Astrocyte (in vitro differentiated cells and primary cell): ENCODE data around the gene MEGF6. TPM values are rescaled to one million over a fixed set of nuclear protein-coding genes. Genes with fewer than 3 reads are reported as not detected.

ENCODE experiments used
- DNase-seq: peaks from one replicate; pipeline ENCODE4 v3.0.0-alpha.2; 2010; ENCODE audit warnings: low read depth
- FAIRE-seq: peaks from 2 replicates; lab custom pipeline; 2011; peaks lifted over from hg19 to GRCh38; lab: Jason Lieb, UNC
- H2AFZ ChIP-seq: 2 replicates; pipeline ENCODE4 v1.6.0; 2012; ENCODE audit warnings: low read depth, low read length, inconsistent platforms
- H3K27ac ChIP-seq: 2 replicates; pipeline ENCODE4 v1.5.1; 2011; ENCODE audit warnings: low read depth, low read length, inconsistent platforms
- H3K27me3 ChIP-seq: 2 replicates; pipeline ENCODE4 v1.6.0; 2011; ENCODE audit warnings: low read length, inconsistent platforms; ENCODE audit not compliant: insufficient read depth
- H3K36me3 ChIP-seq: 2 replicates; pipeline ENCODE4 v1.5.1; 2011; ENCODE audit warnings: low read length, inconsistent platforms; ENCODE audit not compliant: insufficient read depth
- H3K4me1 ChIP-seq: 2 replicates; pipeline ENCODE4 v1.5.1; 2011; ENCODE audit warnings: low read length, inconsistent platforms; ENCODE audit not compliant: insufficient read depth
- H3K4me2 ChIP-seq: 2 replicates; pipeline ENCODE4 v1.6.0; 2012; ENCODE audit warnings: low read length, inconsistent platforms
- H3K4me3 ChIP-seq: 2 replicates; pipeline ENCODE4 v1.5.1; 2011; ENCODE audit warnings: low read depth, mild to moderate bottlenecking, low read length, inconsistent platforms; ENCODE audit not compliant: insufficient read depth
- H3K79me2 ChIP-seq: 2 replicates; pipeline ENCODE4 v1.6.0; 2012; ENCODE audit warnings: mild to moderate bottlenecking, low read length, inconsistent platforms; ENCODE audit not compliant: insufficient read depth
- H3K9ac ChIP-seq: 2 replicates; pipeline ENCODE4 v1.6.0; 2012; ENCODE audit warnings: mild to moderate bottlenecking, low read length, inconsistent platforms
- H3K9me3 ChIP-seq: 2 replicates; pipeline ENCODE4 v1.5.1; 2012; ENCODE audit warnings: low read depth, mild to moderate bottlenecking, low read length, inconsistent platforms; ENCODE audit not compliant: insufficient read depth
- H4K20me1 ChIP-seq: 2 replicates; pipeline ENCODE4 v1.6.0; 2012; ENCODE audit warnings: low read length, inconsistent platforms; ENCODE audit not compliant: insufficient read depth
- H3K27ac Mint-ChIP-seq: one replicate; pipeline ENCODE4 v1.8.0; 2021; ENCODE audit warnings: mild to moderate bottlenecking, mixed read lengths; ENCODE audit not compliant: unreplicated experiment
- H3K27me3 Mint-ChIP-seq: one replicate; pipeline ENCODE4 v1.8.0; 2021; ENCODE audit warnings: low read depth, mixed read lengths; ENCODE audit not compliant: unreplicated experiment
- H3K36me3 Mint-ChIP-seq: one replicate; pipeline ENCODE4 v1.8.0; 2021; ENCODE audit warnings: low read depth, mixed read lengths; ENCODE audit not compliant: unreplicated experiment
- H3K4me1 Mint-ChIP-seq: one replicate; pipeline ENCODE4 v1.8.0; 2021; ENCODE audit warnings: low read depth, mixed read lengths; ENCODE audit not compliant: unreplicated experiment
- H3K4me3 Mint-ChIP-seq: one replicate; pipeline ENCODE4 v1.8.0; 2021; ENCODE audit warnings: mild to moderate bottlenecking, moderate library complexity, mixed read lengths; ENCODE audit not compliant: unreplicated experiment
- H3K9me3 Mint-ChIP-seq: one replicate; pipeline ENCODE4 v1.8.0; 2021; ENCODE audit warnings: mild to moderate bottlenecking, mixed read lengths; ENCODE audit not compliant: unreplicated experiment
- CTCF ChIP-seq: IDR thresholded peaks from 2 replicates; pipeline ENCODE4 v1.5.1; 2011; ENCODE audit warnings: low read depth, mild to moderate bottlenecking, inconsistent platforms, low read length, moderate library complexity; ENCODE audit not compliant: insufficient read depth
- EZH2 ChIP-seq: IDR thresholded peaks from 2 replicates; pipeline ENCODE4 v1.6.1; 2012; ENCODE audit warnings: mild to moderate bottlenecking, low read length, inconsistent platforms; ENCODE audit not compliant: insufficient read depth
- total RNA-seq: library from RNA; stranded (reverse); gene quantifications from 2 replicates; pipeline ENCODE4 v1.2.1, GENCODE V29; 2021

The MEGF6 gene
- total RNA-seq, 1 donor from 2014 or later, result 14.8 TPM

- no peaks in the 10 kb centered on the region for H3K9me3 ChIP-seq
- no peaks in the 10 kb centered on the region for H3K27me3 ChIP-seq
- H2AFZ ChIP-seq, result no peak overlapping the region
- Mint-ChIP-seq H3K27ac (no peak overlapping the region), H3K27me3 (peaks cover under 1% of the 10 kb centered on the region), H3K4me3 (no peak overlapping the region), H3K9me3 (peaks cover under 1% of the 10 kb centered on the region), H3K36me3 (no peaks in the 10 kb centered on the region), H3K4me1 (no peaks in the 10 kb centered on the region)
- no peak overlapping the region for H3K4me3 ChIP-seq
- peaks cover 21% of the 10 kb centered on the region for H3K4me1 ChIP-seq
- H3K79me2 ChIP-seq, result no peaks in the 10 kb centered on the region
- H3K27ac ChIP-seq, result no peak overlapping the region
- FAIRE-seq (no peak), DNase-seq (no peak)
- H4K20me1 ChIP-seq, result no peaks in the 10 kb centered on the region
- no peak overlapping the region for H3K9ac ChIP-seq
- no peak overlapping the region for H3K4me2 ChIP-seq
- no peaks in the 10 kb centered on the region for H3K36me3 ChIP-seq
- no peak for TF ChIP-seq CTCF
- no peak for TF ChIP-seq EZH2
Measured at GRCh38 chr1:3501437-3501836, 109.9 kb downstream of the MEGF6 start.

GRCh38 chr1:3500265-3500835, 111.0 kb downstream of the MEGF6 start:
- H3K36me3 ChIP-seq, result no peaks in the 10 kb centered on the region
- no peaks in the 10 kb centered on the region for H3K36me3 Mint-ChIP-seq

More at GRCh38 chr1:3500265-3500835, 111.0 kb downstream of the MEGF6 start:
- no peaks in the 10 kb centered on the region for H3K27me3 ChIP-seq
- Mint-ChIP-seq H3K9me3 (no peaks in the 10 kb centered on the region), H3K4me3 (no peak overlapping the region), H3K27me3 (no peaks in the 10 kb centered on the region), H3K4me1 (no peaks in the 10 kb centered on the region), H3K27ac (no peak overlapping the region)
- H3K4me3 ChIP-seq, result no peak overlapping the region
- FAIRE-seq (no peak), DNase-seq (no peak)
- no peak overlapping the region for H2AFZ ChIP-seq
- H3K4me1 ChIP-seq, result peaks cover 30% of the 10 kb centered on the region
- H4K20me1 ChIP-seq, result no peaks in the 10 kb centered on the region
- no peaks in the 10 kb centered on the region for H3K79me2 ChIP-seq
- no peak overlapping the region for H3K9ac ChIP-seq
- no peak overlapping the region for H3K4me2 ChIP-seq
- TF ChIP-seq CTCF (no peak), EZH2 (no peak)
- no peaks in the 10 kb centered on the region for H3K9me3 ChIP-seq
- no peak overlapping the region for H3K27ac ChIP-seq
